Metanephros (tissue), 1 donor: ENCODE measurements around the gene BBS12. TPM values are rescaled to one million over a fixed set of nuclear protein-coding genes. Genes with fewer than 3 reads are reported as not detected.

Source experiments
- total RNA-seq: library from RNA; depleted of rRNA; stranded (reverse); fragments of >200 nt; gene quantifications from one replicate; pipeline ENCODE4 v1.2.3, GENCODE V29; 2014

Gene BBS12
- total RNA-seq, result 10.4 TPM

DNA sequence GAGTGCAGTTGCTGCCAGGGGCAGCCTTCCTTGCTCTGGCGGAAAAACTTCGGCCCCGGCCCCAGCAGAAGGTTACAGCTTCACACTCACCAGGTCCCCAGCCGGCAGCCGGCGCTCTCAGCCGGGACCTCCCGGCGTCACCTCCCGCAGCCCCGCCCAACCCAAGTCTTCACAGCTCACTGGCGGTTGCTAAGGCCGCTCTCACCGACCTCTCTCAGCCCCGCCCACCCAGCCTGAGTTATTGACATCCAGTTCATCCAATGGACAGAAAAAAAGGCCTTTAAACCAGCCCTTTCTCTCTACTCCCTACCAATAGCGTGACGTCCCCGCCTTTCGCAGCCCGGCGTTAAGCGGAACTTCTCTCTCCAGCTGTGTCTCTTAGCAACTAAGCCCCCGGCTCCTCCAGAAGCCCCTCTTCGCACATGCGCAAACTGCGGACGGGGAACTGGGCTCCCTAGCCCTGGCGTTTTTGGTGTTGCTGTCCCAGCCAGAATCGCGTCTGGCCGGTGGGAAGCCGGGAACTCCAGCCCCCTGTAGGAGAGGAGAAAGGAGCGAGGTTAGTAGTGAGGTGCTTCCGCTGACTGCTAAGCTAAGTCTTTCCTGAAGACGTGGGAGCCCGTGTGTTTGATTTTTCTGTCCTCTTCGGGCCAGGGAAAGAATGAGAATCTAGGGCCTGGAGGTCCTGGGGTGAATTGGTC lies at the start of gene BBS12:
TSS of gene BBS12 (plus strand) at position 376 of the 698 bp plus-strand sequence. CDS start 9,189 bp downstream, outside the sequence.

Other genes starting within 250 kb of the BBS12 start
- not detected for gene IL21, start 111.6 kb upstream of the BBS12 start, total RNA-seq
- 8.7 TPM for gene FGF2, start 94.1 kb downstream of the BBS12 start, total RNA-seq
- gene NUDT6, start 189.9 kb downstream of the BBS12 start, total RNA-seq, result 12.9 TPM